AG08396 (cell line): Measurements from ENCODE around the gene LCMT1.
"Not testable (repeated sequence)": the region's sequence is repeated elsewhere in the genome, so short reads cannot be mapped to it uniquely, and the experiment has no call there.

Experiments used
- DNase-seq: peaks from one replicate; pipeline ENCODE4 v3.0.0; 2012; ENCODE audit warnings: low spot score, mixed read lengths

The LCMT1 gene

GRCh38 chr16:25095636-25096035 is 15.9 kb upstream of the LCMT1 start:
- DNase-seq, result no peak

GRCh38 chr16:25097276-25097975 is 14.1 kb upstream of the LCMT1 start:
- peak; percentile 40 for DNase-seq

DNA sequence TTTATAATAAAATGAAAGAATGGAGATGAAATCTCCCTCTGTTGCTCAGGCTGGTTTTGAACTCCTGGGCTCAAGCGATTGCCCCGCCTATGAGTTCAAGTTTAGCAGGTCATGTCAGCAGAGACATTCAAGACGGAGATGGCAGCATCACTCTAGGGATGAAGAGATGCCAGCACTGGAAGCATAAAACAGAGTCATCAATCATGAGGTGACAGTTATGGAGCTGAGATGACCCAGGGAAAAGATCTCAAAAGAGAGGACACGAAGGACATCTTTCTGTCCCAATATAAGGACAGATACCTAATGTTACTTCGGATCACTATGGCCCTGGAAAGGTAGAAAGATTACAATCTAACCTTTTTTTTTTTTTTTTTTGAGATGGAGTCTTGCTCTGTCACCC is 11.0 kb upstream of the LCMT1 start:
- no peak for DNase-seq

DNA sequence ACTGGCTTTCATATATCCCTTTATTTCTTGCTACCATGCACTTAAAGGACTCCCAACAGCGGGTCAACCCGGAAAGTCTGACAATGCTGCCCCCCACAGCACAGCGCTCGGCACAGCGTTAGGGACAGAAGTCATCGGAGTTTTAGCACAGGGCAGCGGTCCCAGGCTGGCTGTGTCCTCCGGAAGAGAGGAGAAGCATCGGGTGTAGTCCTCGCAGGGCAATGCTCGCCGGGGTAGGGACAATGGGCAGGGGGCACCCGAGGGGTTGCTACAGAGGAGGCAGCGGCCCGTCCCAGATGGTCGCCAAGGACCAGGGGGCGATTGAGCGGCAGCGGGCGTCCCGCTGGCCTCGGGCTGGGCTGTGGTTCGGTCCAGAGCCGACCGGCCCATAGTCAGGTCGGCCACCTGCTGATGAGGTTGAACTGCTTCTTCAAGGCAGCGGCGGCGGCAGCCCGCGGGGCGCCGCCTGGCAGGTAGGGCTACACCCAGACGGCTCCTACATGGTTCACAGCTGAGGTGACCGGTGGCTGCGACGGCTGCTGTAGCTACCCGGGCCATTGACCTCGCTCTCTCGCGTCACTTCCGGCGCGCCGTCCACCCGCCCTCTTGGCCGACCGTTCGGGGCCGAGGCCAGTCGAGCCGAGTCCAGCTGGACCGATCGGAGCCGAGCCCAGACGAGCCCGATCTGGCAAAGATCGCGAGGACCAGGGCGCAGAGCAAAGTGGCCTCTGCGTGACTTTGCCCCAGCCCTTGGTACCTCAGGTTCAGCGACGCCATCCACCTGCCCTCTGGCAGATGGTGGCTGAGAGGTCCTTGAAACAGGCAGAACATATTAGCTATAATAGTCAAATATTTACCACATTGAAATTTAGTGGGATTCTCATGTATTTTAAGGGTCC is 4.7 kb upstream of the LCMT1 start:
- peak; percentile 94 for DNase-seq

GRCh38 chr16:25107466-25107792 is 4.1 kb upstream of the LCMT1 start:
- no peak for DNase-seq

GRCh38 chr16:25108054-25108453 is 3.5 kb upstream of the LCMT1 start:
- no peak for DNase-seq

- peak; percentile 83 for DNase-seq
Measured at GRCh38 chr16:25109643-25110042, 1.9 kb upstream of the LCMT1 start.

- no peak for DNase-seq
Measured at GRCh38 chr16:25110387-25110947, 1.1 kb upstream of the LCMT1 start.

DNA sequence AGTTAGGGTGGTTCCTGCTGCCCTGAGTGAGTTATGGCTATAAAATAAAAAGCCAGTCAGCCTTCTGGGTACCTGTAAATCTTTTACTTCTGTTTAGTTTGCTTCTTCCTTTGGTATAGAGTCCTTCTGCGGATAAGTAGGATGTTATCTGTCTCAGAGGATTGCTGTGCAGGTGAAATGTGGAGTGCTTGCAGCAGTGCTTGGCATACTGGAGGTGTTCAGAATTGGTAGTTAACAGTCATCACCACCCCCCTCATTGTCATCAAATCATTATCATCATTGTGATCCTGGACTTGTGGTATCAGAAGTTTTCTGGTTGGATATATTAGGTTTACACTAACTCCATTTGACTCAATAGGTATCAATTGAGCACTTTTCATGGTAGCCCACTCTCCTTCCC is 2.6 kb downstream of the LCMT1 start:
- no peak for DNase-seq

GRCh38 chr16:25118851-25119578 is 7.5 kb downstream of the LCMT1 start:
- no peak for DNase-seq

DNA sequence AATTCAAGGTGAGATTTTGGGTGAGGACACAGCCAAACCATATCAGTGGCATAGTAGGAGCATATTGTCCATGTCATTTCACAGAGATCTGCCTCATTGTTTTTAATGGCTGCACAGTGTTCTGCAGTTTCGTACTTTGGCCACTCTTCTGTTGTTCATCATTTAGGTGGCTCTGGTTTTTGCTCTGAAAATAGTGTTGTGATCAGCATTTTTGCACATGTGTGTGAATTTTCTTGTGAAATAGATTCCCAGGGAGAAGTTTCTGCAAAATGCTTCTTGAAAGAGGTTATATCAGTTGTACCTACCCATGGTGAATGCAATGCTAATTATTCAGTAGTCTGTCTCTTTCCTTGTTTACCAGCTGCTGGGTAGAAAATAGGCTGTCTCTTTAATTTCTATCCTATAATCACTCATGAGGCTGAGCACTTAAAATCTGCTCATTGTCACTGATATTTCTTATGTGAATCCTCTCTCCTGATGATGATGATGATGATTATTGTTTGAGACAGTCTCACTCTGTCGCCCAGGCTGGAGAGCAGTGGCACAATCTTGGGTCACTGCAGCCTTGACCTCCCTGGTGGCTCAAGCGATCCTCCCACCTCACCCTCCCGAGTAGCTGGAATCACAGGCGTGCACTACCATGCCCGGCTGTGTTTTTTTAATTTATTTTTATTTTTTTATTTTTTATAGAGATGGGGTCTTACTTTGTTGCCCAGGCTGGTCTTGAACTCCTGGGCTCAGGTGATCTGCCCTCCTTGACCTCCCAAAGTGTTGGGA is 10.5 kb downstream of the LCMT1 start:
- DNase-seq, result no peak

DNA sequence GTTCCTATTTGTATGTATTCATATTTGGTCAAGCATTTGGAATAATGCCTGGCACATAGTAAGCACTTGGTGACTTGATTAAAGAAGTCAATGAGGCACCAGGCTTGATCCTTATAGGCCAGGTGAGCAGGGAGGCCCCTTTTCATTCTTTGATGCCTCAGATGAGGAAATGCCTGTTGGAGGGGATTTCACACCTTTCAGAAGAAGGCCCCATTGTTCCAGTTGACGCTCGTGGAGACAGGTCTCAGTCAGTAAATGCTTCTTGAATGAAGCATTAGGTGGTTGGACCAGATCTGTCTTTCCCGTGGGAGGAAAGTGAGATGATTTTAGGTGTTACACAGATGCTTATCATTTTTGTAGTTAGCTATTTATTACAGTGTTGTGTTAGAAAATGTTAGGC is 13.0 kb downstream of the LCMT1 start:
- no peak for DNase-seq

- DNase-seq, result not testable (repeated sequence)
Measured at GRCh38 chr16:25126086-25126666, 14.6 kb downstream of the LCMT1 start.

DNA sequence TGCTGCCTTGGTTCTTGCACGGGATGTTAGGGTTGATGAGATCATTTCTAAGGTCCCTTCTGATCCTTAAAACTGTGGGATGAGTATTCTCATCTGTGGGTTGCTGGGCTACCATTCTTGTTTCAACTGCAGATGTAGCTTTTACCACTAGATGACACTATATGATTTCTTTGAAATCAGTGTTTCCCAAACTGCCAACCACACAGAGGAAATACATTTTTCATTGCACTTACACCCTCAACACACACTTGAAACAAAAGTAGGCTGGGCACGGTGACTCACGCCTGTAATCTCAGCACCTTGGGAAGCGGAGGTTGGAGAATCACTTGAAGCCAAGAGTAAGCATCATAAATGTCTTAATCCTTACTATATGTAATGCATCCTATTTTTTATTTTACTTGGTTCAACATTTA is 15.3 kb downstream of the LCMT1 start:
- DNase-seq, result peak; percentile 52

DNA sequence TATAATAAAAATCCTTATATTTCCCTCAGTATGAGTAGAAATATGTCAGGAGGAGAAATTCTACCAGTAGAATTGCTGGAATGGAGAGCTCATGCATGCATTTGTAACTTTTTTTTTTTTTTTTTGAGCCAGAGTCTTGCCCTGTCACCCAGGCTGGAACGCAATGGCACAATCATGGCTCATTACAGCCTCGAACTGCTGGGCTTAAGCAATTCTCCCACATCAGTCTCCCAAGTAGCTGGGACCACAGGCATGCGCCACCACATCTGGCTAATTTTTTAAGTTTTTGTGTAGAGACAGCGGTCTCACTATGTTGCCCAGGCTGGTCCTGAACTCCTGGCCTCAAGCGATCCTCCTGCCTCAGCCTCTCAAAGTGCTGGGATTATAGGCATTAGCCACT is 21.2 kb downstream of the LCMT1 start:
- DNase-seq, result not testable (repeated sequence)

GRCh38 chr16:25134166-25134700 is 22.7 kb downstream of the LCMT1 start:
- no peak for DNase-seq

DNA sequence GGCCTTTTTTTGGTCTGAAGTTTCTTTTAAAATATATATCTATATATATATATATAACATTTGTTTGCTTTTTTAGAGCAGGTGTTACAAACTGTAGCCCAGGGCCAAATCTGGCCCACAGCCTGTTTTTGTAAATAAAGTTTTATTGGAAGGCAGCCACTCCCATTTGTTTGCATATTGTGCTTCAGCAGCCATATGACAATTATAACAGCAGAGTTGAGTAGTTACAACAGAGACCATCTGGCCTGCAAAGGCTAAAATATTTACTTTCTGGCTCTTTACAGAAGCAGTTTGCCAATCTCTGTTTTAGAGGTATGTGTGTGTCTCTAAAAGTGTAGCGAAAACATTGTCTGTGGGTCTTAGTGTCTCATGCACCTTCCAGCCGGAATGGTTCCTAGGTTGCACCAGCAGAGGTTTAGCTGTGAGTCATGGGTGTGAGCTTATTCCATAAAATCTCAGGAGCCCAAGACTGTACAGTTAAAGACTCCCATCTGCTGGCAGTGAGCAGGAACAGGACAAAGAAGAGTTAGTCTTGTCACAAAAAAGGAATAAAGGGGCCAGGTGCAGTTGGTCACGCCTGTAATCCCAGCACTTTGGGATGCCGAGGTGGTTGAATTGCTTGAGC is 23.8 kb downstream of the LCMT1 start:
- peak; percentile 46 for DNase-seq

GRCh38 chr16:25138130-25138529 is 26.6 kb downstream of the LCMT1 start:
- no peak for DNase-seq

- no peak for DNase-seq
Measured at GRCh38 chr16:25140459-25140858, 28.9 kb downstream of the LCMT1 start.

- DNase-seq, result no peak
Measured at GRCh38 chr16:25141648-25142047, 30.1 kb downstream of the LCMT1 start.

DNA sequence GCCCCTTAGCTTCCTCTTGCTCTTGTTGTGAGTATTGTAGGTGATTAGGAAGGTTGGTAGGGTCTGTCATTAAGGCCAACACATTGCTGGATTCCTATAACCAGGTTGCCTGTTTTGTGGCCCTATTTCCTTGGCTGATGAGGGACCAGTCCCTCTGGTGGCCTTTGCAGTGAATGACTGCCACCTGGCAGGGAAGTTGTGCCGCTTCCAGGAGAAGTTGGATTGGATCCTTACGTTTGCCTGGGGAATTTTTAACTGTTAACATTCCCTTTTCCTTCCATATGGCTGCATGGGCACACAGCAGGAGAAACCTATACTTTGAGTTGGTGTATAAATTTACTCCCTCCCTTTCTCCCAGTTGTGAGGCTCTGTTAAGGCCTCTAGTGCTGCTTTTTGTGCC is 32.4 kb downstream of the LCMT1 start:
- no peak for DNase-seq
